ENCODE results near the gene DPT. TPM values are rescaled to one million over a fixed set of nuclear protein-coding genes. Genes with fewer than 3 reads are reported as not detected.

The DPT gene
- under 0.01 and 0.29 TPM in 2 replicates for total RNA-seq

DNA sequence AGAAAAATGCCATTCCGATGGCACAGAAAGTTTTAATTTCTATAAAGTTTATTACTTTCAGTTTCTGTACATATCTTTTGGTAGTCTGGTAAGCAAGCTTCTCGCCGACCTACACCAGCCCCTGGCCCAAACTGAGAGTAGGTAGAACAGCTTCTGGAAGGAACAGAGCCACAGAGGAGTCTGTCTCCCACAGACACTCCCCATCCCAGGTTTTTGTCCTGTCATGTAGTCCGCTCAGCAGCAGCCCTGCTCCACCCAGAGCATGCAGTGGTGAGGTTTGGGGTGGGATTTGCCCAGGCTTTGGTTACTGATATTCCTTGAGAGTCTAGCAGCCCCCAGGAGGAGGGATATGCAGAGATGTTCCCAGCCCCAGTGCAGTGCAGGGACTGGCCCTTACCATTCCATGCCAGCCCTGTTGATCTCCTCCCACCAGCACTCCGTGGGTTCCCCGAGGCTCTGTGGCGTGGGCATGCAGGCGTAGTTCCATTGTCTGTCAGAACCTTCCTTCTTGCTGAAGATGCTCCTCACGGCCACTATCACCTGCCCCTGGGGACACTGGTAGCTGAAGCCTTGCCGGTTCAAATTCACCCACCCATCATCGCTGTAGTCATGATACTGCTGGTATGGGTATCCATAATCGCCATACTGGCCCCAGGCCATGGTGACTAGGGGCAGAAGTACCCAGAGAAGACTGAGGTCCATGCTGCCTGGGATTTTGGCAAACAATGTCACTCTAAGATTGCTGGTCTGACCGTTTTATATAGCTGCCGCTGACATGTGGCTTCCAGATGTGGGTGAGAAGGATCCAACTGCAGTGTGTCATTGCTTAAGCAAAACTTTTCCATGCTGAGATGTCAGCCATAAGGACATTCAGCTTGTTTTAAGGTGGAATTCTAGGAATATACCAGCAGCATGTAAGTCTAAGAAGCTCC, at the start of gene DPT:
DPT (minus strand) TSS at position 734 of the 932 bp plus-strand sequence; CDS start at position 702, 32 bp downstream.

Other genes starting within 250 kb of the DPT start
- not detected in 2 replicates for gene XCL2, start 185.2 kb downstream of the DPT start, total RNA-seq
- 0.14 and 0.22 TPM in 2 replicates for gene XCL1, start 152.6 kb downstream of the DPT start, total RNA-seq